Coronary artery (tissue), 2 donors: Measurements from ENCODE around the gene STARD9.

Source experiments
- DNase-seq: peaks from one replicate; pipeline ENCODE4 v3.0.0-alpha.2; 2017; ENCODE audit warnings: low spot score
- H3K27ac ChIP-seq, 2 donors: fragments of 200-600 bp; sonication (generic); one replicate each; pipeline ENCODE4 v1.5.1; 2016 to 2019
- H3K4me3 ChIP-seq: fragments of 200-600 bp; sonication (generic); 2 replicates; pipeline ENCODE4 v1.5.1; 2016; ENCODE audit warnings: mild to moderate bottlenecking, moderate library complexity
- TF ChIP-seq, protein P1 (sequence below): fragments of 200-600 bp; sonication (generic); IDR thresholded peaks from one replicate; pipeline ENCODE4 v1.5.1; 2019; ENCODE audit warnings: antibody characterized with exemption

The STARD9 gene

DNA sequence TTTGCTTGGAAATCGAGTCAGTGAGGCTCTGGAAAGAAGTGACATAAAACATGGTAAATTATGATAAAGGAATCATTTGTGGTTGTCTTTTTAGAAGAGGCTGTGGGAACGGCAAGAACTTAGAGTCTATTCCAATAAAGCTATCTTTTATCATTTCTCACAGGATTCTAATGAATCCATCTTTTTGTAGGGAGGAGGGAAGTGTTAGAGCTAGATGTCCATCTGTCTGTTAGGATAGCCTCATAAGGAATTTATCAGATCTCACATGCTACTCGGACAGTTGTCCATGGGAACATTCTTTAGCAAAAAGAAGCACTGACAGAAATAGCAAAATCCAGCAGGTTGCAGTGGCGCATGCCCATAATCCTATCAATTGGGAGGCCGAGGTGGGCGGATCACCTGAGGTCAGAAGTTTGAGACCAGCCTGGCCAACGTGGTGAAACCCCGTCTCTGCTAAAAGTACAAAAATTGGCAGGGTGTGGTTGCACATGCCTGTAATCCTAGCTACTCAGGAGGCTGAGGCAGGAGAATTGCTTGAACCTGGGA is 37.0 kb downstream of the STARD9 start:
- TF ChIP-seq, protein P1, sequence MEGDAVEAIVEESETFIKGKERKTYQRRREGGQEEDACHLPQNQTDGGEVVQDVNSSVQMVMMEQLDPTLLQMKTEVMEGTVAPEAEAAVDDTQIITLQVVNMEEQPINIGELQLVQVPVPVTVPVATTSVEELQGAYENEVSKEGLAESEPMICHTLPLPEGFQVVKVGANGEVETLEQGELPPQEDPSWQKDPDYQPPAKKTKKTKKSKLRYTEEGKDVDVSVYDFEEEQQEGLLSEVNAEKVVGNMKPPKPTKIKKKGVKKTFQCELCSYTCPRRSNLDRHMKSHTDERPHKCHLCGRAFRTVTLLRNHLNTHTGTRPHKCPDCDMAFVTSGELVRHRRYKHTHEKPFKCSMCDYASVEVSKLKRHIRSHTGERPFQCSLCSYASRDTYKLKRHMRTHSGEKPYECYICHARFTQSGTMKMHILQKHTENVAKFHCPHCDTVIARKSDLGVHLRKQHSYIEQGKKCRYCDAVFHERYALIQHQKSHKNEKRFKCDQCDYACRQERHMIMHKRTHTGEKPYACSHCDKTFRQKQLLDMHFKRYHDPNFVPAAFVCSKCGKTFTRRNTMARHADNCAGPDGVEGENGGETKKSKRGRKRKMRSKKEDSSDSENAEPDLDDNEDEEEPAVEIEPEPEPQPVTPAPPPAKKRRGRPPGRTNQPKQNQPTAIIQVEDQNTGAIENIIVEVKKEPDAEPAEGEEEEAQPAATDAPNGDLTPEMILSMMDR, result no peak
- Histone ChIP-seq H3K4me3 (no peak overlapping the region), H3K27ac (no peak overlapping the region)
- DNase-seq, result no peak

DNA sequence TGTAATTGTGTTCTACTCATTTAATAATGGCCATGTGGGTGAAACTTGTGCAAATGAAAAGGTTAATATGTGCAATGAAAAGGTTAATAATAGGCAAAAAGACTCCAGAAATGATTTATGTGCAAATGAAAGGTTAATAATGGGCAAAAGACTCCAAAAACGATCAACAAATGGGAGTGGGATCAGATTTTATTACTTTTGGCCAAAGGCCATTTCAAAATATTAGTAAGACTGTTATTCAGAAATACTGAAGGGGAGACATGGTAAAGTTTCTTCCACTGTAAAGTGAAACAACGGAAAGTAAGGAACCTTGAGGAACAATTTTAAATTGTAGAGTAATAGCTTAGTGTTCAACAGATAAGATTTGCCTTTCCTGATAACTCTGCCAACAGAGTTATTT is 40.7 kb downstream of the STARD9 start:
- TF ChIP-seq, protein P1, result no peak

DNA sequence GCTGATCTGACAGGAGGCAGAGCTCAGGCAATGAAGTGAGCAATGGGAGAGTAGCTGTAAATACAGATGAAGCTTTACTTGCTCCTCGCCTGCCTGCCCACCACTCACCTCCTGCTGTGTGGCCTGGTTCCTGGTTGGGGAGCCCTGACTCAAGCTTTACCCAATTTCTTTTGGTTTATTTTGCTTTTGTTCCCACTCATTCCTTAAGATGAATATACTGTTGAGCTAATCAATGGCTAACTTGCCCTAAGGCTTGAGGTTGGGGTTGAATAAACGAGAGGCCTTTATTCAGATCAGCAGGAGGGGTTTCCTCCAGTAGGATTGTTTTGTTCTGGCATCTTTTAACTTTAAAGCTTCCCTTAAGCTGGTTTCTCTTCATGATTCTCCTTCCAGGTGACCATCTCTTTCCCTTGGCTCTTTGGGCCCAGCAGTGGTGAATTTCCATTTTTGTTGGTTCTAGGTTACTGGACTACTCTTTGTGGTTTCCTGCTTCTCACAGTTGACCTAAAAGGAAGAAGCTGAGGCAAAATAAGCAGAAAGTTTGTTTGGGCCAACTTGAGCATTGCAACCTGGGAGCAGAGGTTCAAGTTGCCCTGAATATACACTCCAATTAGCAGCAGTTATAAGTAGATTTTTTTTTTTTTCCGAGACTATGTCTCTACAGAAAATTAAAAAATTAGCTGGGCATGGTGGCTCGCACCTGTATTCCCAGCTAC is 44.4 kb downstream of the STARD9 start:
- Histone ChIP-seq H3K4me3 (no peak overlapping the region), H3K27ac (no peak overlapping the region)
- DNase-seq, result no peak
- TF ChIP-seq, protein P1, result no peak

More for the DNA sequence above, 40.7 kb downstream of the STARD9 start:
- no peak for DNase-seq
- Histone ChIP-seq H3K27ac (no peak overlapping the region), H3K4me3 (no peak overlapping the region)

- H3K4me3 ChIP-seq, result no peak overlapping the region
- H3K27ac ChIP-seq, result no peak overlapping the region
- no peak for DNase-seq
- TF ChIP-seq, protein P1, result no peak
Measured at GRCh38 chr15:42621386-42621785, 46.0 kb downstream of the STARD9 start.

GRCh38 chr15:42621996-42622925 is 46.9 kb downstream of the STARD9 start:
- Histone ChIP-seq H3K27ac (no peak overlapping the region), H3K4me3 (no peak overlapping the region)
- no peak for DNase-seq
- TF ChIP-seq, protein P1, result no peak

DNA sequence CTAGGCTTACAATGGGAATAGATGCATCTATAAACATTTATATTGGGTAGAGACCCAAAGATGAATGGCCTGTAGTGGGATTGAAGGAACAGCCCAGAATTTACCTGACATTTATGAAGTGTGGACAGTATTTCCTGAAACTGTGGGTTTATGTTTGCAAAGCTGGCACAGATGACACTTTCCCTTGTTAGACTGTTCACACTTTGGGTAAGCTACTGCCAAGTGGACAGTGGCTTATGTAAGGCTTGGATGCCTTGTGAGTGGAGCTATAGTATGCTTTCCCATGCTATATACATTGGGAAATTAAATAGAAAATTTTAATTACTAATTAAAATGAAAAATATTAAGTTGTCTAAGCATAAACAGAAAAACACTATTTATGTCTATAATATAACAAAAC is 48.5 kb downstream of the STARD9 start:
- TF ChIP-seq, protein P1, result no peak
- no peak for DNase-seq

More for the DNA sequence above, 48.5 kb downstream of the STARD9 start:
- no peak overlapping the region for H3K4me3 ChIP-seq
- H3K27ac ChIP-seq, result no peak overlapping the region
